GM23248 (cell line): ENCODE data around the gene SHROOM1.

Experiments used
- EZH2 ChIP-seq: fragments of 200-600 bp; sonication (generic); IDR thresholded peaks from 2 replicates; pipeline ENCODE4 v1.6.1; 2018; ENCODE audit warnings: antibody characterized with exemption, mild to moderate bottlenecking; ENCODE audit not compliant: insufficient read depth, poor library complexity, severe bottlenecking
- EZH2phosphoT487 ChIP-seq: fragments of 200-600 bp; sonication (generic); IDR thresholded peaks from 2 replicates; pipeline ENCODE4 v1.6.1; 2018; ENCODE audit warnings: antibody characterized with exemption, moderate library complexity, mild to moderate bottlenecking, low read depth; ENCODE audit not compliant: insufficient read depth

GRCh38 chr5:132773114-132773513 is 57.3 kb downstream of the SHROOM1 start:
- TF ChIP-seq EZH2 (no peak), EZH2phosphoT487 (no peak)
